Measurements from ENCODE around the gene F8A1.

- TF ChIP-seq, protein P1, sequence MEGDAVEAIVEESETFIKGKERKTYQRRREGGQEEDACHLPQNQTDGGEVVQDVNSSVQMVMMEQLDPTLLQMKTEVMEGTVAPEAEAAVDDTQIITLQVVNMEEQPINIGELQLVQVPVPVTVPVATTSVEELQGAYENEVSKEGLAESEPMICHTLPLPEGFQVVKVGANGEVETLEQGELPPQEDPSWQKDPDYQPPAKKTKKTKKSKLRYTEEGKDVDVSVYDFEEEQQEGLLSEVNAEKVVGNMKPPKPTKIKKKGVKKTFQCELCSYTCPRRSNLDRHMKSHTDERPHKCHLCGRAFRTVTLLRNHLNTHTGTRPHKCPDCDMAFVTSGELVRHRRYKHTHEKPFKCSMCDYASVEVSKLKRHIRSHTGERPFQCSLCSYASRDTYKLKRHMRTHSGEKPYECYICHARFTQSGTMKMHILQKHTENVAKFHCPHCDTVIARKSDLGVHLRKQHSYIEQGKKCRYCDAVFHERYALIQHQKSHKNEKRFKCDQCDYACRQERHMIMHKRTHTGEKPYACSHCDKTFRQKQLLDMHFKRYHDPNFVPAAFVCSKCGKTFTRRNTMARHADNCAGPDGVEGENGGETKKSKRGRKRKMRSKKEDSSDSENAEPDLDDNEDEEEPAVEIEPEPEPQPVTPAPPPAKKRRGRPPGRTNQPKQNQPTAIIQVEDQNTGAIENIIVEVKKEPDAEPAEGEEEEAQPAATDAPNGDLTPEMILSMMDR (conservative IDR thresholded peaks at IDR 0.05 in 1 of 2, IDR thresholded peaks at IDR 0.05 in 1 of 2; ENCODE audit: extremely low read depth in 1 of 2, insufficient read depth in 1 of 2, low read depth in 1 of 2, low read length in 2 of 2), result no peak
- TF ChIP-seq EZH2 (IDR thresholded peaks at IDR 0.05; ENCODE audit: borderline replicate concordance, low read length), result no peak
These were observed 22.7 kb downstream of the F8A1 start for GRCh38 chrX:154908821-154909220.
